GM23338 (cell line): ENCODE results near the gene DENND4B. TPM values are rescaled to one million over a fixed set of nuclear protein-coding genes. Genes with fewer than 3 reads are reported as not detected.

Experiments
- ATAC-seq: fragments of 200-7000 bp; cut with Tn5 transposase; 3 replicates; pipeline ENCODE4 v1.9.1; 2020
- DNase-seq: peaks from one replicate; pipeline ENCODE4 v3.0.0-alpha.2; 2015; ENCODE audit warnings: low spot score
- H2AFZ ChIP-seq: fragments of 200-600 bp; sonication (generic); 2 replicates; pipeline ENCODE4 v1.8.0; 2016; ENCODE audit warnings: antibody characterized with exemption, mild to moderate bottlenecking, moderate library complexity
- H3F3A ChIP-seq: fragments of 200-600 bp; sonication (generic); replicated peaks from 2 replicates; pipeline ENCODE4 v1.8.0; 2017; ENCODE audit warnings: antibody characterized with exemption, mixed run types, low read depth
- H3K27ac ChIP-seq: fragments of 200-600 bp; sonication (generic); 2 replicates; pipeline ENCODE4 v1.6.1; 2016; ENCODE audit warnings: low read depth
- H3K27me3 ChIP-seq: fragments of 200-600 bp; sonication (generic); 2 replicates; pipeline ENCODE4 v1.8.0; 2016; ENCODE audit warnings: mild to moderate bottlenecking, mixed run types, moderate library complexity; ENCODE audit not compliant: insufficient read depth
- H3K36me3 ChIP-seq: fragments of 200-600 bp; sonication (generic); 2 replicates; pipeline ENCODE4 v1.8.0; 2016; ENCODE audit warnings: mild to moderate bottlenecking; ENCODE audit not compliant: insufficient read depth
- H3K4me1 ChIP-seq: fragments of 200-600 bp; sonication (generic); 2 replicates; pipeline ENCODE4 v1.8.0; 2016; ENCODE audit warnings: mild to moderate bottlenecking, moderate library complexity; ENCODE audit not compliant: insufficient read depth
- H3K4me2 ChIP-seq: fragments of 200-600 bp; sonication (generic); 2 replicates; pipeline ENCODE4 v1.7.1; 2017; ENCODE audit warnings: mixed run types
- H3K4me3 ChIP-seq: fragments of 200-600 bp; sonication (generic); 2 replicates; pipeline ENCODE4 v1.6.1; 2016; ENCODE audit warnings: mixed run types
- H3K79me2 ChIP-seq: fragments of 200-600 bp; sonication (generic); replicated peaks from 2 replicates; pipeline ENCODE4 v1.8.0; 2017; ENCODE audit warnings: mild to moderate bottlenecking; ENCODE audit not compliant: insufficient read depth
- H3K9me2 ChIP-seq: fragments of 200-600 bp; sonication (generic); 2 replicates; pipeline ENCODE4 v1.8.0; 2017; ENCODE audit not compliant: insufficient read depth
- H4K20me1 ChIP-seq: fragments of 200-600 bp; sonication (generic); replicated peaks from 2 replicates; pipeline ENCODE4 v1.8.0; 2017; ENCODE audit warnings: mild to moderate bottlenecking; ENCODE audit not compliant: insufficient read depth
- H3K27ac Mint-ChIP-seq: 2 replicates; pipeline ENCODE4 v1.8.0; 2020; ENCODE audit warnings: inconsistent platforms, mild to moderate bottlenecking, moderate library complexity, mixed read lengths
- H3K27me3 Mint-ChIP-seq: 3 replicates; pipeline ENCODE4 v1.8.0; 2022; ENCODE audit warnings: low read depth, mild to moderate bottlenecking, moderate library complexity, mixed read lengths, inconsistent platforms; ENCODE audit not compliant: insufficient read depth, poor library complexity
- H3K36me3 Mint-ChIP-seq: 3 replicates; pipeline ENCODE4 v1.8.0; 2021; ENCODE audit warnings: low read depth, mild to moderate bottlenecking, inconsistent platforms, moderate library complexity, mixed read lengths
- H3K4me1 Mint-ChIP-seq: 3 replicates; pipeline ENCODE4 v1.8.0; 2020; ENCODE audit warnings: mild to moderate bottlenecking, inconsistent platforms, mixed read lengths
- H3K4me3 Mint-ChIP-seq: 3 replicates; pipeline ENCODE4 v1.8.0; 2021; ENCODE audit warnings: moderate library complexity, mild to moderate bottlenecking, inconsistent platforms, mixed read lengths
- H3K9me3 Mint-ChIP-seq: 3 replicates; pipeline ENCODE4 v1.8.0; 2020; ENCODE audit warnings: moderate library complexity, mild to moderate bottlenecking, inconsistent platforms, mixed read lengths
- EZH2phosphoT487 ChIP-seq: fragments of 200-600 bp; sonication (generic); IDR thresholded peaks from one replicate; pipeline ENCODE4 v1.8.1; 2018; ENCODE audit warnings: antibody characterized with exemption; ENCODE audit not compliant: unreplicated experiment
- JUNB ChIP-seq: IDR thresholded peaks from one replicate; pipeline ENCODE4 v1.6.1; 2016; ENCODE audit warnings: antibody characterized with exemption; ENCODE audit not compliant: unreplicated experiment
- POLR2AphosphoS5 ChIP-seq: IDR thresholded peaks from 2 replicates; pipeline ENCODE4 v1.6.1; 2016; ENCODE audit warnings: antibody characterized with exemption, low read depth
- STAT1 ChIP-seq: IDR thresholded peaks from one replicate; pipeline ENCODE4 v1.6.1; 2016; ENCODE audit warnings: antibody characterized with exemption; ENCODE audit not compliant: unreplicated experiment
- polyA plus RNA-seq: library from polyadenylated mRNA; unstranded; fragments of >200 nt; fragmentation: Nextera tagmentation; extraction: Ambion mirVana; gene quantifications from 2 replicates; pipeline ENCODE4 v1.2.1, GENCODE V29; 2016
- total RNA-seq: library from RNA; depleted of rRNA; stranded (reverse); fragments of >200 nt; shearing (Covaris generic); gene quantifications from 2 replicates; pipeline ENCODE4 v1.2.3, GENCODE V29; 2014
- TF ChIP-seq, protein P1 (sequence below): IDR thresholded peaks from 2 replicates; pipeline ENCODE4 v1.6.1; 2016; ENCODE audit warnings: antibody characterized with exemption
- TF ChIP-seq, protein P2 (sequence below), 2 experiments: fragments of 200-600 bp in 1 of 2; sonication (generic) in 1 of 2; conservative IDR thresholded peaks; 2 replicates each; pipeline versions ENCODE4 v1.5.1 to v1.6.1; 2016 to 2017; ENCODE audit warnings: antibody characterized with exemption in 2 of 2, low read depth in 2 of 2, mild to moderate bottlenecking in 2 of 2, moderate library complexity in 1 of 2
- TF ChIP-seq, protein P3 (sequence below): IDR thresholded peaks from one replicate; pipeline ENCODE4 v1.6.1; 2018; ENCODE audit warnings: antibody characterized with exemption; ENCODE audit not compliant: unreplicated experiment
- TF ChIP-seq, protein P4 (sequence below): fragments of 250-450 bp; sonication (Bioruptor Pico); IDR thresholded peaks from 2 replicates; pipeline ENCODE4 v1.5.0; 2020; ENCODE audit warnings: mild to moderate bottlenecking, moderate library complexity

Gene DENND4B
- total and polyA plus RNA-seq, 2 experiments from 2014 or later: 29.4 to 57.0 TPM

DNA sequence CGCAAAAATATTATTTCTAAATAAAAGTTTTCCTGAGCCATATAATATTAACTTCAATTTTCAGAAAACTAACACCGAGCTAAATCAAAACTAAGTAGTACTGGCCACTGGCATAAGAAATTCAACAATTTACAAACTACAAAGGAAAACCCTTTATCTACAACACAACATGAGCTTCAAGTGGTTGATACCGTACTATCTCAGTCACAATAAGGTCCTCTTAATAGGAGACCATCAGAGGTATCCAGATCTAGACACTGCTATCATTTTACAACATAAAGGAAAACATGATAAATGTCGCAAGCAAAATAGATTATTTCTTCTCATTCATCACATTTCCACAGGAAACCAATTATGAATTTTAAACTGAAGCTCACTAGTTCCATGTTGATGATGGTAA, 63.3 kb downstream of the DENND4B start:
- Histone ChIP-seq H3K27me3 (no peaks in the 10 kb centered on the region), H3K4me3 (no peak overlapping the region), H3K4me2 (no peak overlapping the region), H3K27ac (no peak overlapping the region), H3K79me2 (peaks cover 100% of the 10 kb centered on the region), H2AFZ (no peak overlapping the region), H3K4me1 (peaks cover 27% of the 10 kb centered on the region), H3F3A (no peaks in the 10 kb centered on the region), H3K9me2 (no peaks in the 10 kb centered on the region), H3K36me3 (no peaks in the 10 kb centered on the region; the same call in 1 of the 2 replicates), H4K20me1 (peaks cover 63% of the 10 kb centered on the region)
- ATAC-seq (no peak), DNase-seq (no peak)
- TF ChIP-seq, protein P1, sequence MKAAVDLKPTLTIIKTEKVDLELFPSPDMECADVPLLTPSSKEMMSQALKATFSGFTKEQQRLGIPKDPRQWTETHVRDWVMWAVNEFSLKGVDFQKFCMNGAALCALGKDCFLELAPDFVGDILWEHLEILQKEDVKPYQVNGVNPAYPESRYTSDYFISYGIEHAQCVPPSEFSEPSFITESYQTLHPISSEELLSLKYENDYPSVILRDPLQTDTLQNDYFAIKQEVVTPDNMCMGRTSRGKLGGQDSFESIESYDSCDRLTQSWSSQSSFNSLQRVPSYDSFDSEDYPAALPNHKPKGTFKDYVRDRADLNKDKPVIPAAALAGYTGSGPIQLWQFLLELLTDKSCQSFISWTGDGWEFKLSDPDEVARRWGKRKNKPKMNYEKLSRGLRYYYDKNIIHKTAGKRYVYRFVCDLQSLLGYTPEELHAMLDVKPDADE: no peak
- TF ChIP-seq EZH2phosphoT487: no peak
- H3K27ac Mint-ChIP-seq: no peak overlapping the region
- no peaks in the 10 kb centered on the region; the same call in 2 of the 3 replicates for H3K36me3 Mint-ChIP-seq
- H3K9me3 Mint-ChIP-seq: no peaks in the 10 kb centered on the region
- H3K27me3 Mint-ChIP-seq: peaks cover 2% of the 10 kb centered on the region
- H3K4me3 Mint-ChIP-seq: no peak overlapping the region
- H3K4me1 Mint-ChIP-seq: no peaks in the 10 kb centered on the region; the same call in 2 of the 3 replicates

DNA sequence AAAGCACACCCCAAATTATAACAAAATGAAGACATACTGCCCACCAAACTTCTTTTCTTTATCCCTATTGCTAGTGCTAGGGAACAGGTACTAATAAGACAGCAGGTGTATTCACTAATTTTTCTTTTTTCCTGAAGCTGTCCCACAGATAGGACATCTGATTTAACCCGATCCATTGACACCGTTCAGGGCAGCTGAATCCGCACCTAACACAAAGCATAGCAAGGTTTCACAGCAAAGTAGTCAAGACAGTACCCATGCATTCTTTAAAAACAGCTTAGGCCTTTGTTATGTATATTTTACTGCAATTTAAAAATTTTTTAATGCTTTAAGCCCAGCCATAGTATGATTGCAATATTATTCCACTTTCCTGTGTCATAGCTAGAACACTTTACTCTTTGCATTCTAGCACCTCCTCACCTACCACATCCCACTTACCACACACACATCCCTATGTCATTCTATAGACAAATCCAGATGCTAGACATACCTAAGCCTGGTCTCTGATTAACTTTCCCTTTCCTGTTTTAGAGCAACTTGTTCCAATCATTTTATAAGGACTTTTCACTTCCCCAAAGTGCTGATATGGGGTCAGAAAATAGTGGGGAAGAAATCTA, 64.1 kb downstream of the DENND4B start:
- Mint-ChIP-seq H3K4me1 (no peaks in the 10 kb centered on the region; the same call in 2 of the 3 replicates), H3K36me3 (no peaks in the 10 kb centered on the region; the same call in 2 of the 3 replicates), H3K4me3 (no peak overlapping the region), H3K27me3 (peaks cover 2% of the 10 kb centered on the region), H3K27ac (no peak overlapping the region), H3K9me3 (no peaks in the 10 kb centered on the region)
- H3K4me3 ChIP-seq: no peak overlapping the region
- H3K4me1 ChIP-seq: peaks cover 27% of the 10 kb centered on the region
- no peak overlapping the region for H2AFZ ChIP-seq
- H3K79me2 ChIP-seq: peaks cover 100% of the 10 kb centered on the region
- DNase-seq: peak; percentile 20
- no peaks in the 10 kb centered on the region for H3K27me3 ChIP-seq
- no peaks in the 10 kb centered on the region; the same call in 1 of the 2 replicates for H3K36me3 ChIP-seq
- peak overlapping the region; percentile 56 for H3K27ac ChIP-seq
- ATAC-seq: peak; percentile 58
- no peaks in the 10 kb centered on the region for H3K9me2 ChIP-seq
- H4K20me1 ChIP-seq: peaks cover 62% of the 10 kb centered on the region
- H3K4me2 ChIP-seq: peak overlapping the region; percentile 18; the same call in 1 of the 2 replicates
- no peaks in the 10 kb centered on the region for H3F3A ChIP-seq
- no peak for TF ChIP-seq STAT1
- TF ChIP-seq POLR2AphosphoS5: no peak
- TF ChIP-seq, protein P2, sequence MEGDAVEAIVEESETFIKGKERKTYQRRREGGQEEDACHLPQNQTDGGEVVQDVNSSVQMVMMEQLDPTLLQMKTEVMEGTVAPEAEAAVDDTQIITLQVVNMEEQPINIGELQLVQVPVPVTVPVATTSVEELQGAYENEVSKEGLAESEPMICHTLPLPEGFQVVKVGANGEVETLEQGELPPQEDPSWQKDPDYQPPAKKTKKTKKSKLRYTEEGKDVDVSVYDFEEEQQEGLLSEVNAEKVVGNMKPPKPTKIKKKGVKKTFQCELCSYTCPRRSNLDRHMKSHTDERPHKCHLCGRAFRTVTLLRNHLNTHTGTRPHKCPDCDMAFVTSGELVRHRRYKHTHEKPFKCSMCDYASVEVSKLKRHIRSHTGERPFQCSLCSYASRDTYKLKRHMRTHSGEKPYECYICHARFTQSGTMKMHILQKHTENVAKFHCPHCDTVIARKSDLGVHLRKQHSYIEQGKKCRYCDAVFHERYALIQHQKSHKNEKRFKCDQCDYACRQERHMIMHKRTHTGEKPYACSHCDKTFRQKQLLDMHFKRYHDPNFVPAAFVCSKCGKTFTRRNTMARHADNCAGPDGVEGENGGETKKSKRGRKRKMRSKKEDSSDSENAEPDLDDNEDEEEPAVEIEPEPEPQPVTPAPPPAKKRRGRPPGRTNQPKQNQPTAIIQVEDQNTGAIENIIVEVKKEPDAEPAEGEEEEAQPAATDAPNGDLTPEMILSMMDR (conservative IDR thresholded peaks at IDR 0.05; ENCODE audit: low read depth in 2 of 2): no peak
- no peak for TF ChIP-seq JUNB
- TF ChIP-seq, protein P3, sequence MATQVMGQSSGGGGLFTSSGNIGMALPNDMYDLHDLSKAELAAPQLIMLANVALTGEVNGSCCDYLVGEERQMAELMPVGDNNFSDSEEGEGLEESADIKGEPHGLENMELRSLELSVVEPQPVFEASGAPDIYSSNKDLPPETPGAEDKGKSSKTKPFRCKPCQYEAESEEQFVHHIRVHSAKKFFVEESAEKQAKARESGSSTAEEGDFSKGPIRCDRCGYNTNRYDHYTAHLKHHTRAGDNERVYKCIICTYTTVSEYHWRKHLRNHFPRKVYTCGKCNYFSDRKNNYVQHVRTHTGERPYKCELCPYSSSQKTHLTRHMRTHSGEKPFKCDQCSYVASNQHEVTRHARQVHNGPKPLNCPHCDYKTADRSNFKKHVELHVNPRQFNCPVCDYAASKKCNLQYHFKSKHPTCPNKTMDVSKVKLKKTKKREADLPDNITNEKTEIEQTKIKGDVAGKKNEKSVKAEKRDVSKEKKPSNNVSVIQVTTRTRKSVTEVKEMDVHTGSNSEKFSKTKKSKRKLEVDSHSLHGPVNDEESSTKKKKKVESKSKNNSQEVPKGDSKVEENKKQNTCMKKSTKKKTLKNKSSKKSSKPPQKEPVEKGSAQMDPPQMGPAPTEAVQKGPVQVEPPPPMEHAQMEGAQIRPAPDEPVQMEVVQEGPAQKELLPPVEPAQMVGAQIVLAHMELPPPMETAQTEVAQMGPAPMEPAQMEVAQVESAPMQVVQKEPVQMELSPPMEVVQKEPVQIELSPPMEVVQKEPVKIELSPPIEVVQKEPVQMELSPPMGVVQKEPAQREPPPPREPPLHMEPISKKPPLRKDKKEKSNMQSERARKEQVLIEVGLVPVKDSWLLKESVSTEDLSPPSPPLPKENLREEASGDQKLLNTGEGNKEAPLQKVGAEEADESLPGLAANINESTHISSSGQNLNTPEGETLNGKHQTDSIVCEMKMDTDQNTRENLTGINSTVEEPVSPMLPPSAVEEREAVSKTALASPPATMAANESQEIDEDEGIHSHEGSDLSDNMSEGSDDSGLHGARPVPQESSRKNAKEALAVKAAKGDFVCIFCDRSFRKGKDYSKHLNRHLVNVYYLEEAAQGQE: no peak
- no peak for TF ChIP-seq EZH2phosphoT487
- TF ChIP-seq, protein P4, sequence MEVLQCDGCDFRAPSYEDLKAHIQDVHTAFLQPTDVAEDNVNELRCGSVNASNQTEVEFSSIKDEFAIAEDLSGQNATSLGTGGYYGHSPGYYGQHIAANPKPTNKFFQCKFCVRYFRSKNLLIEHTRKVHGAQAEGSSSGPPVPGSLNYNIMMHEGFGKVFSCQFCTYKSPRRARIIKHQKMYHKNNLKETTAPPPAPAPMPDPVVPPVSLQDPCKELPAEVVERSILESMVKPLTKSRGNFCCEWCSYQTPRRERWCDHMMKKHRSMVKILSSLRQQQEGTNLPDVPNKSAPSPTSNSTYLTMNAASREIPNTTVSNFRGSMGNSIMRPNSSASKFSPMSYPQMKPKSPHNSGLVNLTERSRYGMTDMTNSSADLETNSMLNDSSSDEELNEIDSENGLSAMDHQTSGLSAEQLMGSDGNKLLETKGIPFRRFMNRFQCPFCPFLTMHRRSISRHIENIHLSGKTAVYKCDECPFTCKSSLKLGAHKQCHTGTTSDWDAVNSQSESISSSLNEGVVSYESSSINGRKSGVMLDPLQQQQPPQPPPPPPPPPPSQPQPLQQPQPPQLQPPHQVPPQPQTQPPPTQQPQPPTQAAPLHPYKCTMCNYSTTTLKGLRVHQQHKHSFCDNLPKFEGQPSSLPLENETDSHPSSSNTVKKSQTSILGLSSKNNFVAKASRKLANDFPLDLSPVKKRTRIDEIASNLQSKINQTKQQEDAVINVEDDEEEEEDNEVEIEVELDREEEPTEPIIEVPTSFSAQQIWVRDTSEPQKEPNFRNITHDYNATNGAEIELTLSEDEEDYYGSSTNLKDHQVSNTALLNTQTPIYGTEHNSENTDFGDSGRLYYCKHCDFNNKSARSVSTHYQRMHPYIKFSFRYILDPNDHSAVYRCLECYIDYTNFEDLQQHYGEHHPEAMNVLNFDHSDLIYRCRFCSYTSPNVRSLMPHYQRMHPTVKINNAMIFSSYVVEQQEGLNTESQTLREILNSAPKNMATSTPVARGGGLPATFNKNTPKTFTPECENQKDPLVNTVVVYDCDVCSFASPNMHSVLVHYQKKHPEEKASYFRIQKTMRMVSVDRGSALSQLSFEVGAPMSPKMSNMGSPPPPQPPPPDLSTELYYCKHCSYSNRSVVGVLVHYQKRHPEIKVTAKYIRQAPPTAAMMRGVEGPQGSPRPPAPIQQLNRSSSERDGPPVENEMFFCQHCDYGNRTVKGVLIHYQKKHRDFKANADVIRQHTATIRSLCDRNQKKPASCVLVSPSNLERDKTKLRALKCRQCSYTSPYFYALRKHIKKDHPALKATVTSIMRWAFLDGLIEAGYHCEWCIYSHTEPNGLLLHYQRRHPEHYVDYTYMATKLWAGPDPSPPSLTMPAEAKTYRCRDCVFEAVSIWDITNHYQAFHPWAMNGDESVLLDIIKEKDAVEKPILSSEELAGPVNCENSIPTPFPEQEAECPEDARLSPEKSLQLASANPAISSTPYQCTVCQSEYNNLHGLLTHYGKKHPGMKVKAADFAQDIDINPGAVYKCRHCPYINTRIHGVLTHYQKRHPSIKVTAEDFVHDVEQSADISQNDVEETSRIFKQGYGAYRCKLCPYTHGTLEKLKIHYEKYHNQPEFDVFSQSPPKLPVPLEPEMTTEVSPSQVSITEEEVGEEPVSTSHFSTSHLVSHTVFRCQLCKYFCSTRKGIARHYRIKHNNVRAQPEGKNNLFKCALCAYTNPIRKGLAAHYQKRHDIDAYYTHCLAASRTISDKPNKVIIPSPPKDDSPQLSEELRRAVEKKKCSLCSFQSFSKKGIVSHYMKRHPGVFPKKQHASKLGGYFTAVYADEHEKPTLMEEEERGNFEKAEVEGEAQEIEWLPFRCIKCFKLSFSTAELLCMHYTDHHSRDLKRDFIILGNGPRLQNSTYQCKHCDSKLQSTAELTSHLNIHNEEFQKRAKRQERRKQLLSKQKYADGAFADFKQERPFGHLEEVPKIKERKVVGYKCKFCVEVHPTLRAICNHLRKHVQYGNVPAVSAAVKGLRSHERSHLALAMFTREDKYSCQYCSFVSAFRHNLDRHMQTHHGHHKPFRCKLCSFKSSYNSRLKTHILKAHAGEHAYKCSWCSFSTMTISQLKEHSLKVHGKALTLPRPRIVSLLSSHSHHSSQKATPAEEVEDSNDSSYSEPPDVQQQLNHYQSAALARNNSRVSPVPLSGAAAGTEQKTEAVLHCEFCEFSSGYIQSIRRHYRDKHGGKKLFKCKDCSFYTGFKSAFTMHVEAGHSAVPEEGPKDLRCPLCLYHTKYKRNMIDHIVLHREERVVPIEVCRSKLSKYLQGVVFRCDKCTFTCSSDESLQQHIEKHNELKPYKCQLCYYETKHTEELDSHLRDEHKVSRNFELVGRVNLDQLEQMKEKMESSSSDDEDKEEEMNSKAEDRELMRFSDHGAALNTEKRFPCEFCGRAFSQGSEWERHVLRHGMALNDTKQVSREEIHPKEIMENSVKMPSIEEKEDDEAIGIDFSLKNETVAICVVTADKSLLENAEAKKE (CRISPR knock-in tag): no peak
